GM08714 (cell line): ENCODE results near the gene HIF1A.

ENCODE experiments used
- H3K4me3 ChIP-seq: fragments of 200-500 bp; sonication (Bioruptor generic); 2 replicates; pipeline ENCODE4 v1.5.1; 2014; ENCODE audit warnings: mild to moderate bottlenecking, low read length, inconsistent platforms
- ZNF274 ChIP-seq: IDR thresholded peaks from 2 replicates; pipeline ENCODE4 v1.6.1; 2012; ENCODE audit warnings: mild to moderate bottlenecking, low read depth, low read length

Gene HIF1A

DNA sequence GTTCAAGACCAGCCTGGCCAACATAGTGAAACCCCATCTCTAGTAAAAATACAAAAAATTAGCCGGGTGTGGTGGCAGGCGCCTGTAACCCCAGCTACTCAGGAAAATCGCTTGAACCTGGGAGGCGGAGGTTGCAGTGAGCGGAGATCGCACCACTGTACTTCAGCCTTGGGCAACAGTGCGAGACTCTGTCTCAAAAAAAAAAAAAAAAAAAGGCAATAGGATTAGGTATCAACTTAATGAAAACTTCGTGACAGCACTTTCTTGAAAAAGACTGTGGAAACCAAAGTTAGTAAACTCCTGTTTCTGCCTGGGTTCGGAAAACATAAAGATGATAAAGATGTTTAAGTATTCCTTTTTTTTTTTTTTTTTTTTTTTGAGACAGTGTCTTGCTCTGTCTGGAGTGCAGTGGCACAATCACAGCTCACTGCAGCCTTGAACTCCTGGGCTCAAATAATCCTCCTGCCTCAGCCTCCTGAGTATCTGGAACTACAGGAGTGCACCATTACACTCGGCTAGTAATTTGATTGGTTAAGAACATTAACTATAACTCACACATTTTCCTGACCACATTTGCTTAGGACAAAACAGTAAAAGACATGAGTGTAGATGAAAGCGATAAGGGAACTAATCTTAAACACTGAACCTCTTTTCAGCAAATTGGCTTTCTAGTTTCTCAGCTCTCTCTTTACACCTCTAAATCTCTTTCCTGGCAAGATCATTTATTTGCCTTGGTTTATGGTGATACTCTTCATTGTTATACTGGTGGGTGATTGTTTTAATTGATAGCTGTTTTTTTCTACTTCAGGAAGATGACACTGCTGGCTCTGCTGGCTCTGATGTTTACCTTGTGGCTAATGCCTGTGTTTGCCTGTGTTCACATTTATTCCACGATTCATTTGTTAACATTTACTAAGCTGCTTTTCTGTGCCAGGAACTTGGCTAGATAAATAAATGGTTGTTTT is 15.8 kb downstream of the HIF1A start:
- no peak overlapping the region for H3K4me3 ChIP-seq
- TF ChIP-seq ZNF274 = no peak

- no peak overlapping the region for H3K4me3 ChIP-seq
- TF ChIP-seq ZNF274 = no peak
Observed at GRCh38 chr14:61712137-61712536, 16.8 kb downstream of the HIF1A start.

DNA sequence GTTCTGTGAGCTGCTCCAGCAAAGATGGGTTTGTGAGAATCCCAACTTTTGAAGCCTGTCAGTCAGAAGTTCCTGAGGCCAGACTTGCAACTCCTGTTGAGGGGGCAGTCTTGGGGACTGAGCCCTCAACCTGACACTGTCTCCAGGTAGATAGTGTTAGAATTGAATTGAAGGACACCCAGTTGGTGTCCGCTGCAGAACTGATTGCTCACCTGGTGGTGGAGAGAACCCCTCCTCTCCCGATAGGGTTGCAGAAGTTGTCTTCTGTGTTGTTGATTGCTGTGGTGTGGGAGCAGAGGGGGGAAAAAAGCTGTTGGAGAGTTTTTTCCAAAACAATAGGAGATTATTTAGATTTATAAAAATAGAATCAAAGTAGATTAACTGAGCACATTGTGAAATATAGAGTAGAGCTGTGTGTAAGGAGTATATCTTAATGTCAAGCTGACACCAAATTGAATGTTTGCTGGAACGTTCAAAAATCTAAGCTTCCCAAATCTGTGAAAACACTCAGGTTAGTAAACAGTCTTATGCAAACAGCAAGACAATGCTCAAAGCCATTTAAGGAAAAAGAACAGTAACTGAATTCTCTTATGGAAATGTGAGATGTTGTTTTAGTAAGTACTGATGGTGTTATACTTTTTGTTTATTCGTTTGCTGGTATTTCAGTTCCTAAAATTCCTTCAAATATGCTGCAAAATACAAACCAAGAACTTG is 18.6 kb downstream of the HIF1A start:
- no peak for TF ChIP-seq ZNF274
- no peak overlapping the region for H3K4me3 ChIP-seq

DNA sequence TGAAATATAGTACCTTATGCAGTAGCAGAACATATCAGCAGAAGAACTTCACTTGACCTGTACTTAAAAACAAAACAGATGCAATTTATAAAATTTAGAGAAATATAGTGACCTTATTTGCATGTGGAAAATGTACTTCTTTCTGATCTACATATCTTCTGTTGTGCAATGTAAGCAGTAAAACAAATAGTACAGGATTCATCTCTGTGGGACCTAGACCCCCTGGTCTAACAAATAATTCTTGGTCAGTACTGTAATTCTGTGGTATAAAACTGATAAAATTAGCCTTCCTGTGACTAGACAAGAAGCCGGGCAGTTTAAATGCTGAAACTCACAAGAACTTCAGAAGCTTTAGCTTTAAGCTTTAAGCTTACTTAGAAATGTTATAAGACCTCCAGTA is 21.6 kb downstream of the HIF1A start:
- H3K4me3 ChIP-seq = no peak overlapping the region
- TF ChIP-seq ZNF274 = no peak

GRCh38 chr14:61718039-61718438 is 22.7 kb downstream of the HIF1A start:
- no peak for TF ChIP-seq ZNF274
- H3K4me3 ChIP-seq = no peak overlapping the region

DNA sequence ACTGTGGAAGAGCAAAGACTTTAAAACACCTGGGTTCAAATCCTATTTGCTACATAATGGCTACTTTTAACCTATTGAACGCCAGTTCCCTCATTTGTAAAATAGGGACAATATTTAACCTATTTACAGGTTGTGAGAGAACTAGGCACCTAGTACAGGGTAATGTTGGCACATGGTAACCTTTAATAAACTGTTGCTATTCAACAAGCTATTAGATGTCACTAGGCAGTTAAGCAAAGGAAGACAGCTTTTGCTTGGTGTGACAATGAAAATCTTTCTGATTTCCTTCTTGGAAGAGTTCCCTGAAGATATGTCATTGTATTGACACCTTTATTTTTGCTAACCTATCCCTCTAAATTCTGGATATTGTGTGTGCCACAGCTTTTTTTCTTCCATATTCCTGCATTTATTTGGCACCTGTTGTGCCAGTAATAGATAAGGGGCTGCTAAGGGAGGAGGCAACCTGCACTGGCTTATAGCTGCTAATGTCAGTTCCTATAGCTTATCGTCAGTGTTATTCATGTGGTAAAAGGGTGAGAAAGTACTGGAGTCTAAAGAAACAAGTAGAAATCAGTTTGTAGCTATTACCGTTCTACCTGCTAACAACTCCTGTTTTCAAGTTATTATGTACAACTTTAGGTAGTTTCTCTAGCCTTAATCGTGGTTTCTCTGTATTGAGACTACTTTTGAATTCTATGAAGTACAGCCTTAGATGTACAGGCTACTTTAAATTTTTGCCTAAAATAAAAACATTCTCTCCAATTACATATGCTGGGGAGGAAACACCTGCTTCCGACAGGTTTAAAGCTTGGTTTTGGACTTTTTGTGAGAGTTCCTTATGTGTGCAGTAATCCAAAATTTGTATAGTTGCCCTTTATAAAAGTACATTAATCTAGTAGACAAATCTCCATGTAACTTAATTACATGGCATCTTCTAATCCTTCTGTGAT is 24.3 kb downstream of the HIF1A start:
- H3K4me3 ChIP-seq = no peak overlapping the region
- TF ChIP-seq ZNF274 = no peak

- H3K4me3 ChIP-seq = no peak overlapping the region
- TF ChIP-seq ZNF274 = no peak
Observed at GRCh38 chr14:61720294-61720661, 25.0 kb downstream of the HIF1A start.

DNA sequence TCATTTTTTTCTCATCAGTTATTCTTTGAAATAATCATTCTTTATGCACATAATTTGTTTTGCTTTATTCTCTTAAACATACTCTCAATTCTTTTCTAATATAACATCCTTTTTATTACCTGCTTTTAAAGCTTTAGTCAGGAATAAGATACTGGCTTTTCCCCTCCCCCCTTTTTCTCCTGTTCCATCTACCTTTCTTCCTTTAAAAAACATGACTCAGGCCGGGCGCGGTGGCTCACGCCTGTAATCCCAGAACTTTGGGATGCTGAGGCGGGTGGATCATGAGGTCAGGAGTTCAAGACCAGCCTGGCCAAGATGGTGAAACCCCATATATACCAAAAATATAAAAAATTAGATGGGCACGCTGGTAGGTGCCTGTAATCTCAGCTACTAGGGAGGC is 25.4 kb downstream of the HIF1A start:
- no peak overlapping the region for H3K4me3 ChIP-seq

GRCh38 chr14:61724133-61724532 is 28.8 kb downstream of the HIF1A start:
- TF ChIP-seq ZNF274 = no peak
- no peak overlapping the region for H3K4me3 ChIP-seq

More for the DNA sequence above, 25.4 kb downstream of the HIF1A start:
- TF ChIP-seq ZNF274 = no peak

DNA sequence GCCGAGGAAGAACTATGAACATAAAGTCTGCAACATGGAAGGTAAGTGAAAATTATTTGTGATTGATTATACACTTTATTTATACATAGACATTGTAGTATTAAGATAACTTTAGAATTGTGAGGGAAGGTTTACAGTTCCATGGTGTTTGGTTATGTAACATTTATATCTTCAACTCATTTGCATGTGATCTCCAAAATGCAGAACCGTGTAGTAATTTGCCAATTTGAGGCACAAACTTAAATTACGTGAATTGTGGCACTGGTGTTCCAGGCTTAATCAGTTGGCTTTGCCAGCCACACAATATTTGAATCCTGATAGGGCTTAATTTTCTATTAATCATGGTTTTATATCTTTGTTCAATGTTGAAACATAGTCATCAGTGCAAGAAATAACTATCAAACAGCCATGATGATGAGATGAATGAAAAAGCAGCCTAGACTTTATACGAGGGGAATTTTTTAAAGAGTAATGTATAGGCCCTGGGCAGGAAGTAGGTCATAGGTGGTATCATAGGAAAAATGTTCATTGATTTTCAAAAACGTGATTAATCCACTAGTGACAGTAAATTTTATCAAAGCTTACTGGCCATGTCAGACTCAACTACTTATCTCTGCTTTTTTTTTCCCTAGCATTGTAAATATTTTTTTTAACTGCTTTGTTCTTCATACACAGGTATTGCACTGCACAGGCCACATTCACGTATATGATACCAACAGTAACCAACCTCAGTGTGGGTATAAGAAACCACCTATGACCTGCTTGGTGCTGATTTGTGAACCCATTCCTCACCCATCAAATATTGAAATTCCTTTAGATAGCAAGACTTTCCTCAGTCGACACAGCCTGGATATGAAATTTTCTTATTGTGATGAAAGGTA is 31.7 kb downstream of the HIF1A start:
- no peak for TF ChIP-seq ZNF274
- no peak overlapping the region for H3K4me3 ChIP-seq

DNA sequence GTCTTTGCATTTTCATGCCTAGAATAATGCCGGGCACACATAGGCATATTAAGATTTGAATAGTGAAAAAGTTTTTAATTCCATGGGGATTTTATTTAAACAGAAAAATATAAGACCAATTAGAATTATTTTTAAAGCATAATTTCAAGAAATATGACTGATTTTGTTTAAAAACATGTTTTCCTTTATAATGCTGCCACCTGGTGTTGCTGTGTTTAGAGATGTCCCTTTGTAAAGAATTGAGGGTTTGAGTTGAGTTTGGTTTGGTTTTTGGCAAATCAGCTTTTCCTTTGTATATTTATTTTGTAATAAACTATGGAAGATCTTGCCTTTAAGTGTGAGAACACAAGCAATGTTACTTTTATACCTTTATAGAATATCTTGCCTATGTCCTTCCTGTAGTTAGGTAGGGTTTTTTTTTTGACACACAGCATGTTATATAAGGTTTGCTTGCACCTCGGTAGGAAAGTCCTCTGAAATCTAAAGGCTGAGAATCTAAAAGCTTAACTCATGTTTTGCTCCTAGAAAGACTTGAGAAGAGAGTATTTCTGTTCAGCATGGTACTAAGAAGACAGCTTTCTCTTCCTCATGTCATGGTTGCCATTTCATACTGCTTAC is 35.6 kb downstream of the HIF1A start:
- H3K4me3 ChIP-seq = no peak overlapping the region
- no peak for TF ChIP-seq ZNF274

DNA sequence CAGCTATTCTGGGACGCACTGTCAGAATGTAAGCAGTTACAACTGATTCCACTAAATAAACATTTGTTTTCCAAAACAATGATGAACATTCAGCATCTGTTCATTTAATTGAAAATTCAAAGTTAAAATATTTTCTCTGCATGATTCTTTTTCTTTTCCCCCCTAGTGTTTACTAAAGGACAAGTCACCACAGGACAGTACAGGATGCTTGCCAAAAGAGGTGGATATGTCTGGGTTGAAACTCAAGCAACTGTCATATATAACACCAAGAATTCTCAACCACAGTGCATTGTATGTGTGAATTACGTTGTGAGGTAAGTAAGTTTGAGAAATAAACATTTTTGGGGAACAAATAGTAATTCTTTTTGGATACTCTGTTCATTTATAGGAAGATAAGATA is 38.7 kb downstream of the HIF1A start:
- no peak for TF ChIP-seq ZNF274

GRCh38 chr14:61736751-61737150 is 41.4 kb downstream of the HIF1A start:
- TF ChIP-seq ZNF274 = no peak
- H3K4me3 ChIP-seq = no peak overlapping the region

More for the DNA sequence above, 38.7 kb downstream of the HIF1A start:
- H3K4me3 ChIP-seq = no peak overlapping the region
